Mesenchymal stem cell (in vitro differentiated cells and primary cell): ENCODE results near the gene CYB5R3.
"Not testable (repeated sequence)": the region's sequence is repeated elsewhere in the genome, so short reads cannot be mapped to it uniquely, and the experiment has no call there.

Experiments used
- DNase-seq: peaks from one replicate; pipeline ENCODE4 v3.0.0-alpha.2; 2013
- H2AFZ ChIP-seq: one replicate; pipeline ENCODE4 v1.6.1; 2013; ENCODE audit warnings: low read depth, mild to moderate bottlenecking, control low read depth, inconsistent platforms, low read length, moderate library complexity
- H2AK5ac ChIP-seq: 2 replicates; pipeline ENCODE4 v1.6.1; 2013; ENCODE audit warnings: low read length, moderate library complexity, mild to moderate bottlenecking, inconsistent platforms; ENCODE audit not compliant: severe bottlenecking
- H2BK120ac ChIP-seq: one replicate; pipeline ENCODE4 v1.6.1; 2013; ENCODE audit warnings: low read depth, mild to moderate bottlenecking, inconsistent platforms, low read length, moderate library complexity
- H2BK12ac ChIP-seq, 2 experiments: one replicate each; pipeline ENCODE4 v1.6.1; 2013; ENCODE audit warnings: inconsistent platforms in 2 of 2, low read length in 2 of 2, mild to moderate bottlenecking in 2 of 2, moderate library complexity in 2 of 2, control low read depth in 1 of 2
- H2BK15ac ChIP-seq: one replicate; pipeline ENCODE4 v1.6.1; 2013; ENCODE audit warnings: mild to moderate bottlenecking, low read depth, inconsistent platforms; ENCODE audit not compliant: poor library complexity, severe bottlenecking
- H2BK5ac ChIP-seq: 2 replicates; pipeline ENCODE4 v1.6.1; 2013; ENCODE audit warnings: low read depth, mild to moderate bottlenecking, low read length, control low read depth, inconsistent platforms; ENCODE audit not compliant: poor library complexity, severe bottlenecking
- H3K14ac ChIP-seq, 2 experiments: one replicate each; pipeline ENCODE4 v1.6.1; 2013; ENCODE audit warnings: inconsistent platforms in 2 of 2, low read length in 2 of 2, control low read depth in 1 of 2, mild to moderate bottlenecking in 1 of 2, moderate library complexity in 1 of 2
- H3K18ac ChIP-seq, 2 experiments: one replicate each; pipeline ENCODE4 v1.6.1; 2013; ENCODE audit warnings: inconsistent platforms in 2 of 2, low read length in 2 of 2, control low read depth in 1 of 2, low read depth in 1 of 2, mild to moderate bottlenecking in 1 of 2
- H3K23ac ChIP-seq, 2 experiments: one replicate each; pipeline ENCODE4 v1.6.1; 2013; ENCODE audit warnings: inconsistent platforms in 2 of 2, low read length in 2 of 2, mild to moderate bottlenecking in 2 of 2, moderate library complexity in 2 of 2, control low read depth in 1 of 2
- H3K27ac ChIP-seq: 2 replicates; pipeline ENCODE4 v1.5.1; 2013; ENCODE audit warnings: mild to moderate bottlenecking, moderate library complexity, low read length, control low read depth, inconsistent platforms; ENCODE audit not compliant: poor library complexity, severe bottlenecking
- H3K27me3 ChIP-seq, 2 experiments: 2 replicates each; pipeline versions ENCODE4 v1.6.1 to v1.7.0; 2013; ENCODE audit warnings: low read length in 2 of 2, mild to moderate bottlenecking in 2 of 2, moderate library complexity in 2 of 2, control low read depth in 1 of 2, inconsistent platforms in 1 of 2; ENCODE audit not compliant: control insufficient read depth in 1 of 2, insufficient read depth in 1 of 2
- H3K36me3 ChIP-seq, 2 experiments: 2 replicates each; pipeline versions ENCODE4 v1.6.1 to v1.7.0; 2013; ENCODE audit warnings: low read length in 2 of 2, control low read depth in 1 of 2, inconsistent platforms in 1 of 2, low read depth in 1 of 2, mild to moderate bottlenecking in 1 of 2; ENCODE audit not compliant: insufficient read depth in 2 of 2, control insufficient read depth in 1 of 2
- H3K4ac ChIP-seq, 2 experiments: one replicate each; pipeline ENCODE4 v1.6.1; 2013; ENCODE audit warnings: inconsistent platforms in 2 of 2, low read length in 2 of 2, mild to moderate bottlenecking in 2 of 2, moderate library complexity in 2 of 2, control low read depth in 1 of 2, low read depth in 1 of 2
- H3K4me1 ChIP-seq: 2 replicates; pipeline ENCODE4 v1.6.1; 2013; ENCODE audit warnings: low read depth, low read length, control low read depth; ENCODE audit not compliant: control insufficient read depth, insufficient read depth
- H3K4me2 ChIP-seq: 2 replicates; pipeline ENCODE4 v1.6.1; 2013; ENCODE audit warnings: low read length, mild to moderate bottlenecking, inconsistent platforms; ENCODE audit not compliant: poor library complexity, severe bottlenecking
- H3K4me3 ChIP-seq, 2 experiments: 2 replicates each; pipeline versions ENCODE4 v1.5.1 to v1.7.0; 2013; ENCODE audit warnings: low read length in 2 of 2, mild to moderate bottlenecking in 2 of 2, control low read depth in 1 of 2, low read depth in 1 of 2; ENCODE audit not compliant: insufficient read depth in 1 of 2
- H3K79me1 ChIP-seq: replicated peaks from 2 replicates; pipeline ENCODE4 v1.6.1; 2013; ENCODE audit warnings: mild to moderate bottlenecking, control low read depth, low read length, inconsistent platforms; ENCODE audit not compliant: poor library complexity, severe bottlenecking
- H3K9ac ChIP-seq: 2 replicates; pipeline ENCODE4 v1.7.0; 2013; ENCODE audit warnings: mild to moderate bottlenecking, low read length, moderate library complexity
- H3K9me3 ChIP-seq: 2 replicates; pipeline ENCODE4 v1.7.0; 2013; ENCODE audit warnings: mild to moderate bottlenecking, low read length; ENCODE audit not compliant: control insufficient read depth
- H4K8ac ChIP-seq: one replicate; pipeline ENCODE4 v1.6.1; 2013; ENCODE audit warnings: inconsistent platforms, mild to moderate bottlenecking, low read length, moderate library complexity
- H4K91ac ChIP-seq: one replicate; pipeline ENCODE4 v1.6.1; 2013; ENCODE audit warnings: mild to moderate bottlenecking, low read length, inconsistent platforms
- WGBS: methylation state at CpG from one replicate; pipeline ENCODE4 v1.1.7; 2013; ENCODE audit warnings: mixed read lengths; 5-methylcytosine and 5-hydroxymethylcytosine counted together

The CYB5R3 gene

DNA sequence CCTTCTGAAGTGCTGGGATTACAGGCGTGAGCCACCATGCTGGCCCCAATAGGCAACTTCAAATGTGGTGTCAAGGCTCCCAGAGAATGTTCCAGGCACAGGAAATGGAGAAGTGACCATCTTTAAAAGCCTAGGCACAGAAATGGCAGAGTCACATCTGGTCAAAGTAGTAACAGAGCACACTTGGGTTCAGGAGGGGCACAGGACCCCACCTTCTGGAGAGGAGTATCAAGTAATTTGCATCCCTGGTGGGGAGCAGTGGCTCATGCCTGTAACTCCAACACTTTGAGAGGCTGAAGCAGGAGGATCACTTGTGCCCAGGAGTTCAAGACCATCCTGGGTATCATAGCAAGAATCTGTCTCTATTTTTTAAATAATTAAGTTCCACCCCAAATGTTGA is 66.2 kb downstream of the CYB5R3 start:
- H3K9me3 ChIP-seq = no peaks in the 10 kb centered on the region
- H4K91ac ChIP-seq = no peak overlapping the region
- H3K23ac ChIP-seq = no peak overlapping the region
- H2AFZ ChIP-seq = no peak overlapping the region
- H3K79me1 ChIP-seq = peaks cover 37% of the 10 kb centered on the region
- no peak overlapping the region for H3K9ac ChIP-seq
- H3K36me3 ChIP-seq = peaks cover 65 to 66% of the 10 kb centered on the region in 2 experiments
- no peak overlapping the region for H4K8ac ChIP-seq
- H2BK15ac ChIP-seq = no peak overlapping the region
- no peaks in the 10 kb centered on the region for H3K27me3 ChIP-seq
- H3K18ac ChIP-seq = no peak overlapping the region
- H3K4me1 ChIP-seq = peaks cover 2% of the 10 kb centered on the region
- no peak overlapping the region for H2BK120ac ChIP-seq
- H3K4ac ChIP-seq = no peak overlapping the region
- H3K4me2 ChIP-seq = no peak overlapping the region
- no peak overlapping the region for H2BK5ac ChIP-seq
- WGBS = 95% methylated on average over 1 of the region's 1 CpG
- H3K4me3 ChIP-seq = no peak overlapping the region
- H2BK12ac ChIP-seq = no peak overlapping the region
- no peak for DNase-seq
- H3K27ac ChIP-seq = no peak overlapping the region
- H2AK5ac ChIP-seq = no peak overlapping the region
- no peak overlapping the region for H3K14ac ChIP-seq

DNA sequence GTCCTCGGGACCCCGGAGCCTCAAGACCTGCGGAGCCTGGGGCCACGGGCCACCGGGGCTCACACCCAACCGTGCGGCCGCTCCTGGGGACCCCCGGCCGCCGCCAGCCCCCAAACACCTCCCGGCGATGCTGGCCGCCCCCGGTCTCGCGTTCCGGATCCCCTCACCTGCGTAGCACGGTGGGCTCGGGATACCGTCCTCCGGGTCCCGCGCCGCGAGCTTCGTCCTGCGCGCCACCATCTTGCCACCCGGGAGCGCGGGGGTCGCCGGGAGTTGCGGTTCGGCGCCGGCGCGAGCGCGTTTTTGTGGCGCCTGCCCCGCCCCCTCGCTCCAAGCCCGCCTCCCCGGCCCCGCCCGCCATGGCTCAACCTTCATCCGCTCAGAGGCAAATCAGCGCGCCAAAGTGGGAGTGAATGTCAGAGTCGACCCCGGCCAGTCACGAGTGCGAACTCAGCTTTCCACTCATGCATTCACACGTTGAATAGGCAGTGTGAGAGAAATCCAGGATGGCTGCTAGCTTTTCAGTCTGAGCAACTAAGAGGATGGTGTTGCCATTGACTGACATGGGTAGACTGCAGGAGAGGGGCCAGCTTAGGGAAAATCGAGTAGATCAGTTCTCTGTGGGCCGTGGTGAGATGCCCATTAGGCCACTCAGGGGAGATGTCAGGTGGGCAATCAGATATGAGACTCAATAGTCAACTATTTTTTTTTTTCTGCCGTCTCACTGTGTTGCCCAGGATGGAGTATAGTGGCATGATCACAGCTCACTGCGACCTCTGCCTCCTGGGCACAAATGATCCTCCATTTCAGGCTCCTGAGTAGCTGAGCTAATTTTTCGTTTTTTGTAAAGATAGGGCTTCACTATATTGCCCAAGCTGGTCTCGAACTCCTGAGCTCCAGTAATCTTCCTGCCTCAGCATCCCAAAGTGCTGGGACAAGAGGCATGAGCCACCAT is 67.2 kb downstream of the CYB5R3 start:
- H3K36me3 ChIP-seq = peaks cover 64 to 69% of the 10 kb centered on the region in 2 experiments
- H3K9me3 ChIP-seq = no peaks in the 10 kb centered on the region
- peak overlapping the region in 1 of 2 experiments; percentile 80 for H3K18ac ChIP-seq
- H2BK15ac ChIP-seq = no peak overlapping the region
- WGBS = 9% methylated on average over 54 of the region's 64 CpGs
- peak overlapping the region; percentile 84 for H2AFZ ChIP-seq
- peak overlapping the region; percentile 85 for H3K9ac ChIP-seq
- no peak overlapping the region for H2BK120ac ChIP-seq
- H3K79me1 ChIP-seq = peaks cover 34% of the 10 kb centered on the region
- H3K23ac ChIP-seq = no peak overlapping the region
- H3K4me1 ChIP-seq = peaks cover 2% of the 10 kb centered on the region
- H2BK12ac ChIP-seq = peak overlapping the region in 1 of 2 experiments; percentile 55
- peak overlapping the region; percentile 63 for H3K4me2 ChIP-seq
- peak; percentile 73 for DNase-seq
- H2BK5ac ChIP-seq = no peak overlapping the region
- peak overlapping the region; percentile 7 for H3K27ac ChIP-seq
- peak overlapping the region; percentile 87 for H4K8ac ChIP-seq
- no peaks in the 10 kb centered on the region for H3K27me3 ChIP-seq
- peak overlapping the region in 1 of 2 experiments; percentile 92 for H3K14ac ChIP-seq
- no peak overlapping the region for H2AK5ac ChIP-seq
- H4K91ac ChIP-seq = peak overlapping the region; percentile 80
- H3K4ac ChIP-seq = peak overlapping the region in 1 of 2 experiments; percentile 66
- peak overlapping the region; percentile 78 to 89 for H3K4me3 ChIP-seq

DNA sequence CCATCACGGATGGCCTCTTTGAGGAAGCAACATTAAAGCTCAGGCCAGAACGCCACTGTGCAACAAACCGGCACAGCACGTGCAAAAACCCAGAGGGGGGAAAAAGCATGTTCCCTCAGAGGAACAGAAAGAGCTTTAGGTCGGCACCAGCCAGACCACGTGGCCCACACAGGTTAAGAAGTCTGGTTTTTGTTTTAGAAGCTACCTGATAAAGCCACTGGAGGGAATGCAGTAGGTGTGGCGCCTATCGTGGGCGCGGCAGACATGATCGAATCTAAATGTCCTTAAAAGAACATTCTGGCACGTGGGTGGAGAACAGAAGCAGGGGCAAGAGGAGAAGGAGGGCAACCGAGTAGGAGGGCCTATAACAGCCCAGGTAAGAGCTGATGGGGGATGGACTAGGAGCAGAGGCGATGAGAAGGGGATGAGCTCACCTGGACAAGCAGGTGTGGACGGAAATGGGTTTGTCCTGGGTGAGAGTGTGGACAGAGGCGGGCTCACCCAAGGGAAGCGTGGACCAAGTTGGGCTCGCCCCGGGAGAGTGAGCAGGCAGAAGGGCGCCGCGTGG is 67.9 kb downstream of the CYB5R3 start:
- not testable (repeated sequence) for H4K91ac ChIP-seq, H2BK120ac ChIP-seq, H4K8ac ChIP-seq, DNase-seq, H3K18ac ChIP-seq, H2AK5ac ChIP-seq, H2BK15ac ChIP-seq, H3K27me3 ChIP-seq, H3K27ac ChIP-seq, H2BK5ac ChIP-seq, H3K4me1 ChIP-seq, H2BK12ac ChIP-seq, H3K14ac ChIP-seq, H3K9me3 ChIP-seq, H3K23ac ChIP-seq
- peak overlapping the region; percentile 85 for H3K9ac ChIP-seq
- 1% methylated on average over 9 of the region's 22 CpGs for WGBS
- peaks cover 58 to 67% of the 10 kb centered on the region in 2 experiments for H3K36me3 ChIP-seq
- peak overlapping the region; percentile 78 to 89 for H3K4me3 ChIP-seq
- H3K4ac ChIP-seq = peak overlapping the region in 1 of 2 experiments; percentile 66
- peak overlapping the region; percentile 84 for H2AFZ ChIP-seq
- H3K79me1 ChIP-seq = peaks cover 29% of the 10 kb centered on the region
- H3K4me2 ChIP-seq = peak overlapping the region; percentile 59

DNA sequence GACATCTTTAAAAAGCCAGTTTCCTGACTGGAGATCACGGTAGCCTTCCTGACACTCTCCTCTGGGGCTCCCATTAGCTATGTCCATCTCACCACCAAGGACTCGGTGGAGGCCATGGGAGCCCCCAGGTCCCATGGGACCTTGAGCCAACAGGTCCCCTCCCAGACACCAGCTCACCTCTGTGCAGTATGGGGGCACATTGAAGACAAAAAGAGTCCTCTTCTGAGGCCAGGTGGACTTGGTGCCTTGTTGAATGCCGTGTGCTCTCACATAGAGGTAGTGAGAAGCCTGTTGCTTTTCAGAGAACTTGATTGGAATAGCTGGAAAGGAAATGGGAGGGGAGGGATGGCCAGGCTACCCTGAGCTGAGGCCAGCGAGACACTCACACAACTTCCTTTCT is 69.2 kb downstream of the CYB5R3 start:
- H3K4me3 ChIP-seq, DNase-seq, H2AK5ac ChIP-seq, H2BK5ac ChIP-seq, H4K8ac ChIP-seq, H3K9ac ChIP-seq, H3K4me2 ChIP-seq, H2BK15ac ChIP-seq, H3K27ac ChIP-seq, H3K14ac ChIP-seq, H3K27me3 ChIP-seq, H2BK12ac ChIP-seq, H2BK120ac ChIP-seq, H2AFZ ChIP-seq, H3K23ac ChIP-seq, H3K4ac ChIP-seq, H3K9me3 ChIP-seq, H4K91ac ChIP-seq, H3K18ac ChIP-seq, H3K4me1 ChIP-seq: not testable (repeated sequence)
- Histone ChIP-seq H3K36me3 (peaks cover 46 to 65% of the 10 kb centered on the region in 2 experiments), H3K79me1 (peaks cover 17% of the 10 kb centered on the region)
- 100% methylated on average over 2 of the region's 4 CpGs for WGBS
